Neural cell (in vitro differentiated cells): Measurements from ENCODE around the gene AGPAT4. TPM values are rescaled to one million over a fixed set of nuclear protein-coding genes. Genes with fewer than 3 reads are reported as not detected.

Experiments
- H2AFZ ChIP-seq: fragments of 200-600, 300-800 bp; sonication (generic), shearing (Covaris generic); 2 replicates; pipeline ENCODE4 v1.6.0; 2014; ENCODE audit warnings: low read depth, mild to moderate bottlenecking, antibody characterized with exemption, low read length, moderate library complexity
- H3F3A ChIP-seq: fragments of 200-600 bp; shearing (Covaris generic); 2 replicates; pipeline ENCODE4 v1.6.1; 2016; ENCODE audit warnings: mild to moderate bottlenecking, moderate library complexity, mixed read lengths, antibody characterized with exemption, low read length; ENCODE audit not compliant: insufficient read depth, poor library complexity, severe bottlenecking
- H3K27ac ChIP-seq: fragments of 200-600, 300-800 bp; sonication (generic), shearing (Covaris generic); 2 replicates; pipeline ENCODE4 v1.5.1; 2014; ENCODE audit warnings: mild to moderate bottlenecking, low read length, moderate library complexity
- H3K27me3 ChIP-seq: fragments of 300-800, 200-600 bp; sonication (generic), shearing (Covaris generic); 2 replicates; pipeline ENCODE4 v1.6.0; 2014; ENCODE audit warnings: mild to moderate bottlenecking, low read depth, low read length, moderate library complexity; ENCODE audit not compliant: insufficient read depth
- H3K36me3 ChIP-seq: fragments of 300-800, 200-600 bp; sonication (generic), shearing (Covaris generic); 2 replicates; pipeline ENCODE4 v1.5.1; 2014; ENCODE audit warnings: mild to moderate bottlenecking, antibody characterized with exemption, low read length, moderate library complexity; ENCODE audit not compliant: insufficient read depth
- H3K4me2 ChIP-seq: fragments of 300-800, 200-600 bp; sonication (generic), shearing (Covaris generic); 2 replicates; pipeline ENCODE4 v1.6.0; 2014; ENCODE audit warnings: mild to moderate bottlenecking, low read length
- H3K4me3 ChIP-seq: fragments of 300-800, 200-600 bp; sonication (generic), shearing (Covaris generic); 2 replicates; pipeline ENCODE4 v1.5.1; 2014; ENCODE audit warnings: mild to moderate bottlenecking, low read length, moderate library complexity
- H3K79me2 ChIP-seq: fragments of 200-600 bp; shearing (Covaris generic); replicated peaks from 2 replicates; pipeline ENCODE4 v1.6.0; 2014; ENCODE audit warnings: mild to moderate bottlenecking, low read length, moderate library complexity; ENCODE audit not compliant: insufficient read depth
- H3K9ac ChIP-seq: fragments of 300-800, 200-600 bp; sonication (generic), shearing (Covaris generic); 2 replicates; pipeline ENCODE4 v1.6.1; 2016; ENCODE audit warnings: mild to moderate bottlenecking, low read length, mixed read lengths
- H3K9me2 ChIP-seq: fragments of 200-600 bp; shearing (Covaris generic); 2 replicates; pipeline ENCODE4 v1.6.1; 2016; ENCODE audit warnings: mild to moderate bottlenecking, low read length, mixed read lengths; ENCODE audit not compliant: insufficient read depth
- H3K9me3 ChIP-seq: fragments of 200-600, 300-800 bp; sonication (generic), shearing (Covaris generic); 2 replicates; pipeline ENCODE4 v1.6.1; 2016; ENCODE audit warnings: mild to moderate bottlenecking, mixed run types, low read length, moderate library complexity, mixed read lengths
- H4K20me1 ChIP-seq: fragments of 200-600 bp; shearing (Covaris generic); 2 replicates; pipeline ENCODE4 v1.6.1; 2016; ENCODE audit warnings: mild to moderate bottlenecking, mixed run types; ENCODE audit not compliant: insufficient read depth
- EP300 ChIP-seq: fragments of 450-650 bp; conservative IDR thresholded peaks from 2 replicates; pipeline ENCODE4 v1.6.1; 2014; ENCODE audit warnings: antibody characterized with exemption, mild to moderate bottlenecking, moderate library complexity; ENCODE audit not compliant: poor library complexity, severe bottlenecking
- EZH2 ChIP-seq: fragments of 200-600, 300-800 bp; shearing (Covaris generic), sonication (generic); IDR thresholded peaks from 2 replicates; pipeline ENCODE4 v1.6.1; 2014; ENCODE audit warnings: antibody characterized with exemption, low read length, borderline replicate concordance, mild to moderate bottlenecking; ENCODE audit not compliant: insufficient read depth, poor library complexity, severe bottlenecking
- MXI1 ChIP-seq: fragments of 450-650 bp; conservative IDR thresholded peaks from 2 replicates; pipeline ENCODE4 v1.6.1; 2014; ENCODE audit warnings: antibody characterized with exemption, mild to moderate bottlenecking; ENCODE audit not compliant: poor library complexity, severe bottlenecking
- POLR2AphosphoS5 ChIP-seq: IDR thresholded peaks from 2 replicates; pipeline ENCODE4 v1.6.1; 2012
- RAD21 ChIP-seq: fragments of 450-650 bp; conservative IDR thresholded peaks from 2 replicates; pipeline ENCODE4 v1.6.1; 2014; ENCODE audit warnings: antibody characterized with exemption, mild to moderate bottlenecking, moderate library complexity
- REST ChIP-seq: IDR thresholded peaks from 2 replicates; pipeline ENCODE4 v1.6.1; 2012; ENCODE audit warnings: borderline replicate concordance
- SMC3 ChIP-seq: fragments of 450-650 bp; conservative IDR thresholded peaks from 2 replicates; pipeline ENCODE4 v1.6.1; 2014; ENCODE audit warnings: antibody characterized with exemption, mild to moderate bottlenecking, moderate library complexity; ENCODE audit not compliant: poor library complexity
- TAF1 ChIP-seq: IDR thresholded peaks from 2 replicates; pipeline ENCODE4 v1.6.1; 2012; ENCODE audit warnings: low read depth
- polyA plus RNA-seq: library from polyadenylated mRNA; depleted of rRNA; stranded (reverse); fragments of >200 nt; gene quantifications from 2 replicates; pipeline ENCODE4 v1.2.3, GENCODE V29; 2014
- TF ChIP-seq, protein P1 (sequence below): fragments of 450-650 bp; IDR thresholded peaks from 2 replicates; pipeline ENCODE4 v1.5.1; 2014; ENCODE audit warnings: antibody characterized with exemption, mild to moderate bottlenecking, moderate library complexity; ENCODE audit not compliant: poor library complexity, severe bottlenecking

Gene AGPAT4
- polyA plus RNA-seq, 1 donor from 2014 or later, result 42.6 TPM

DNA sequence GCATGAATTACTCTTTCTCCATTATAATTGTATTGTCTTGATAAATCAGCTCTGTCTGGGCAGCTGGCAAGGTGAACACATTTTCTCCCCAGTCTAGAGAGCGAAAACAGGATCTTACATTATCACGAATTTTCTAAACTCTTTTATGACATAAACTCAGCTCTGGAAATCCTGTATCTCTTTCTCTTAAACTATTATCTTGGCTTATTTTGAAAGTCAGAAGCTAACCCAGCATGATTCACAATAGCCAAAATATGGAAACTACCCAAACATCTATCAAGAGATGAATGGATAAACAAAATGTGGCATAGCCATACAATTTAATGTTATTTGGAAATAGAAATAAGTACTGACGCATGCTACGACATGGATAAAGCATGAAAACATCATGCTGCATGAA lies 25.9 kb upstream of the AGPAT4 start:
- Histone ChIP-seq H3K9me2 (no peaks in the 10 kb centered on the region), H3K9ac (no peak overlapping the region), H3K27me3 (no peaks in the 10 kb centered on the region), H3K4me3 (no peak overlapping the region), H3K79me2 (no peaks in the 10 kb centered on the region), H2AFZ (no peak overlapping the region), H3F3A (no peaks in the 10 kb centered on the region), H3K36me3 (no peaks in the 10 kb centered on the region), H3K9me3 (no peaks in the 10 kb centered on the region), H3K4me2 (no peak overlapping the region), H4K20me1 (no peaks in the 10 kb centered on the region), H3K27ac (no peak overlapping the region)
- TF ChIP-seq POLR2AphosphoS5, result no peak
- TF ChIP-seq MXI1, result no peak
- TF ChIP-seq REST, result no peak

DNA sequence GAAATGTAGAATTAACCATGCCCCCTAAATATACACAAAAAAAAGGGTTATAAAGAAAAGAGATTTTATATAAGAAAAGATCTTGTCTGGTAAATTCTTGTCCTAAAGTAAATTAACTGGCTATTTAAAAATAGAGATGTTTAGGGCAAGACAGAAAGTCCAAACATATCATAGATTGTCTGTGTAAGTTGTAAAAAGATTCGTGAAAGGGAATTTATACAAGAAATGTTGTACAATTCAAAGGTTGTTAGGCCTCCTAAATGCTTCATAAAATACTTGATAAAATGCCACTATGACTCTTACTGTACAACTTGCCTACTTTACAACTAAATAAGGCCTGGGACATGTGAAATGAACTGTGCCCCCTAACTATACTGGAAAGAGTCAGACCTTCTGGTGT lies 21.9 kb upstream of the AGPAT4 start:
- H3F3A ChIP-seq, result no peaks in the 10 kb centered on the region
- TF ChIP-seq, protein P1, sequence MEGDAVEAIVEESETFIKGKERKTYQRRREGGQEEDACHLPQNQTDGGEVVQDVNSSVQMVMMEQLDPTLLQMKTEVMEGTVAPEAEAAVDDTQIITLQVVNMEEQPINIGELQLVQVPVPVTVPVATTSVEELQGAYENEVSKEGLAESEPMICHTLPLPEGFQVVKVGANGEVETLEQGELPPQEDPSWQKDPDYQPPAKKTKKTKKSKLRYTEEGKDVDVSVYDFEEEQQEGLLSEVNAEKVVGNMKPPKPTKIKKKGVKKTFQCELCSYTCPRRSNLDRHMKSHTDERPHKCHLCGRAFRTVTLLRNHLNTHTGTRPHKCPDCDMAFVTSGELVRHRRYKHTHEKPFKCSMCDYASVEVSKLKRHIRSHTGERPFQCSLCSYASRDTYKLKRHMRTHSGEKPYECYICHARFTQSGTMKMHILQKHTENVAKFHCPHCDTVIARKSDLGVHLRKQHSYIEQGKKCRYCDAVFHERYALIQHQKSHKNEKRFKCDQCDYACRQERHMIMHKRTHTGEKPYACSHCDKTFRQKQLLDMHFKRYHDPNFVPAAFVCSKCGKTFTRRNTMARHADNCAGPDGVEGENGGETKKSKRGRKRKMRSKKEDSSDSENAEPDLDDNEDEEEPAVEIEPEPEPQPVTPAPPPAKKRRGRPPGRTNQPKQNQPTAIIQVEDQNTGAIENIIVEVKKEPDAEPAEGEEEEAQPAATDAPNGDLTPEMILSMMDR, result no peak
- TF ChIP-seq REST, result no peak
- no peak for TF ChIP-seq EZH2
- TF ChIP-seq RAD21, result no peak
- no peak for TF ChIP-seq EP300
- no peak for TF ChIP-seq TAF1
- TF ChIP-seq MXI1, result no peak
- no peak for TF ChIP-seq POLR2AphosphoS5
- TF ChIP-seq SMC3, result no peak
- no peak overlapping the region for H2AFZ ChIP-seq
- no peaks in the 10 kb centered on the region for H3K79me2 ChIP-seq
- no peaks in the 10 kb centered on the region for H3K9me3 ChIP-seq
- H3K27ac ChIP-seq, result no peak overlapping the region
- H3K4me3 ChIP-seq, result no peak overlapping the region
- H3K9ac ChIP-seq, result no peak overlapping the region
- no peaks in the 10 kb centered on the region for H4K20me1 ChIP-seq
- no peaks in the 10 kb centered on the region for H3K36me3 ChIP-seq
- no peak overlapping the region for H3K4me2 ChIP-seq
- no peaks in the 10 kb centered on the region for H3K9me2 ChIP-seq
- no peaks in the 10 kb centered on the region for H3K27me3 ChIP-seq
